Calu3 (cell line): ENCODE data around the gene ZCCHC4. TPM values are rescaled to one million over a fixed set of nuclear protein-coding genes. Genes with fewer than 3 reads are reported as not detected.

Source experiments
- BruUV-seq: library from RNA; stranded (reverse); fragments of 400-500 nt; replicated peaks from 2 replicates; lab custom pipeline; 2021; lab: Mats Ljungman, UMichigan
- CTCF ChIA-PET: fragments of 300-600 bp; sonication (Branson Sonifier 250); formaldehyde crosslinking; loops from one replicate; lab custom pipeline; 2022; ENCODE audit warnings: antibody characterized with exemption; lab: Charles Lee
- DNase-seq: peaks from one replicate; pipeline ENCODE4 v3.0.0; 2022
- H3K27ac Mint-ChIP-seq: one replicate; pipeline ENCODE4 v1.8.0; 2022; ENCODE audit warnings: mixed read lengths; ENCODE audit not compliant: unreplicated experiment
- H3K27me3 Mint-ChIP-seq: one replicate; pipeline ENCODE4 v1.8.0; 2022; ENCODE audit warnings: mixed read lengths; ENCODE audit not compliant: unreplicated experiment
- H3K36me3 Mint-ChIP-seq: one replicate; pipeline ENCODE4 v1.8.0; 2022; ENCODE audit warnings: mild to moderate bottlenecking, moderate library complexity, mixed read lengths; ENCODE audit not compliant: insufficient read depth, unreplicated experiment
- H3K4me1 Mint-ChIP-seq: one replicate; pipeline ENCODE4 v1.8.0; 2022; ENCODE audit warnings: mild to moderate bottlenecking, low read depth, mixed read lengths; ENCODE audit not compliant: unreplicated experiment
- H3K4me3 Mint-ChIP-seq: one replicate; pipeline ENCODE4 v1.8.0; 2022; ENCODE audit warnings: mild to moderate bottlenecking, low read depth, moderate library complexity, mixed read lengths; ENCODE audit not compliant: unreplicated experiment
- H3K9me3 Mint-ChIP-seq: one replicate; pipeline ENCODE4 v1.8.0; 2022; ENCODE audit warnings: low read depth, mixed read lengths; ENCODE audit not compliant: unreplicated experiment
- CTCF ChIP-seq: fragments of 200-600 bp; IDR thresholded peaks from one replicate; pipeline ENCODE4 v1.8.0; 2022; ENCODE audit warnings: antibody characterized with exemption; ENCODE audit not compliant: unreplicated experiment
- intact Hi-C: fragments of 100-400 bp; cut with micrococcal nuclease; formaldehyde crosslinking; loops from one replicate; pipeline ENCODE4 v1.10.0; 2022; ENCODE audit not compliant: unreplicated experiment
- total RNA-seq: library from RNA; stranded (reverse); gene quantifications from 2 replicates; pipeline ENCODE4 v1.2.3, GENCODE V29; 2022

ZCCHC4 gene
- total RNA-seq, 1 experiment from 2014 or later: 10.1 TPM

- no peaks in the 10 kb centered on the region for H3K27me3 Mint-ChIP-seq
- DNase-seq: no peak
- no TSS peak for BruUV-seq
- no peak overlapping the region for H3K27ac Mint-ChIP-seq
- H3K4me1 Mint-ChIP-seq: no peaks in the 10 kb centered on the region
- H3K36me3 Mint-ChIP-seq: peaks cover 14% of the 10 kb centered on the region
- no peak overlapping the region for H3K4me3 Mint-ChIP-seq
- CTCF ChIA-PET: no interaction called here
- no peak for TF ChIP-seq CTCF
- intact Hi-C loops: no loop called here
- no peaks in the 10 kb centered on the region for H3K9me3 Mint-ChIP-seq
These were observed 71.1 kb downstream of the ZCCHC4 start for GRCh38 chr4:25383647-25384046.

GRCh38 chr4:25386926-25387325 lies 74.4 kb downstream of the ZCCHC4 start:
- TF ChIP-seq CTCF: no peak
- intact Hi-C loops: no loop called here
- DNase-seq: no peak
- Mint-ChIP-seq H3K27ac (no peak overlapping the region), H3K4me3 (no peak overlapping the region), H3K36me3 (peaks cover 6% of the 10 kb centered on the region), H3K4me1 (no peaks in the 10 kb centered on the region), H3K9me3 (no peaks in the 10 kb centered on the region), H3K27me3 (no peaks in the 10 kb centered on the region)
- CTCF ChIA-PET: interaction anchor here (0.7 kb wide), 1 partner anchor 441 kb away, joined by 3 read pairs; no protein-coding TSS in a partner anchor
- BruUV-seq: no TSS peak

- BruUV-seq: no TSS peak
- DNase-seq: no peak
- Mint-ChIP-seq H3K4me3 (no peak overlapping the region), H3K27ac (no peak overlapping the region), H3K27me3 (no peaks in the 10 kb centered on the region), H3K9me3 (peaks cover 3% of the 10 kb centered on the region), H3K4me1 (peaks cover 18% of the 10 kb centered on the region), H3K36me3 (peaks cover 32% of the 10 kb centered on the region)
- CTCF ChIA-PET: no interaction called here
- TF ChIP-seq CTCF: no peak
- intact Hi-C loops: no loop called here
These were observed 84.7 kb downstream of the ZCCHC4 start for GRCh38 chr4:25397305-25397704.

- intact Hi-C loops: no loop called here
- TF ChIP-seq CTCF: no peak
- no peak for DNase-seq
- Mint-ChIP-seq H3K4me1 (peaks cover 18% of the 10 kb centered on the region), H3K9me3 (peaks cover 3% of the 10 kb centered on the region), H3K27ac (no peak overlapping the region), H3K36me3 (peaks cover 27% of the 10 kb centered on the region), H3K27me3 (no peaks in the 10 kb centered on the region), H3K4me3 (no peak overlapping the region)
- CTCF ChIA-PET: no interaction called here
- no TSS peak for BruUV-seq
These were observed 86.9 kb downstream of the ZCCHC4 start for GRCh38 chr4:25399510-25399909.
